ENCODE measurements around the gene MEIS1. TPM values are rescaled to one million over a fixed set of nuclear protein-coding genes. Genes with fewer than 3 reads are reported as not detected.

Gene MEIS1
- total RNA-seq, 1 experiment from 2014 or later, result 11.5 TPM

DNA sequence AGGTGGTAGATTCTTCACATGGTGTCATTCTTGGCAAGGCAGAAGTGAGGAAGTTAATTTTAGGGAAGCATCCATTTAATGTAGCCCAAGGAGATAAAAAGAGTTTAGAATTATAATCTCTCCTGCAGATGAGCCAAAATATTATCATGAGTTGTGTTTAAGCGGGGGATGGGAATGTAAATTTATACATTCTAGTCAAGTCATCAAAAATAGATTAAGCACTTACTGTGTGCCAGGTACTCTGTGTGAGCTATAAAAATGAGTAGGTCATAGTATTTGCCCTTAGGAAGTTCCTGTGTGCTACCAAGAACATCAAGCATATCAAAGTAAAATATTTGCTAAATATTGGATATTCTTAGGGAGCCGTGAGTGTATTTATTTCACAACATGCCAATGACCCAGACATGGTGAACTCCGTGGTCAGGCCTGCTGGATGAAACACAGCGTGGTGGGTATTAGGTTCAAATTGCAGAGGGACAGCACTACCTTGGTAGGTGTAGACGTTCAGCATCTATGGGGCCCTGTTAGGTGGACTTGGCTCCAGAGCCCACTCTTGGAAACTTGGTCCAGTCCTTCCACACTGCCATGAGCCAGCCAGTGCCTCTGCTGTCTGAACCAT, 37.4 kb downstream of the MEIS1 start:
- Mint-ChIP-seq H3K4me3 (ENCODE audit: low read depth, unreplicated experiment) (no peak overlapping the region), H3K27ac (ENCODE audit: unreplicated experiment) (no peak overlapping the region), H3K36me3 (ENCODE audit: insufficient read depth, unreplicated experiment) (no peaks in the 10 kb centered on the region), H3K27me3 (ENCODE audit: unreplicated experiment) (no peaks in the 10 kb centered on the region), H3K9me3 (ENCODE audit: low read depth, unreplicated experiment) (no peaks in the 10 kb centered on the region), H3K4me1 (ENCODE audit: low read depth, unreplicated experiment) (peaks cover 9% of the 10 kb centered on the region)
- BruUV-seq (replicated peaks), result no TSS peak
- CTCF ChIA-PET, result no interaction called here
- DNase-seq, result no peak
- TF ChIP-seq, protein P1, sequence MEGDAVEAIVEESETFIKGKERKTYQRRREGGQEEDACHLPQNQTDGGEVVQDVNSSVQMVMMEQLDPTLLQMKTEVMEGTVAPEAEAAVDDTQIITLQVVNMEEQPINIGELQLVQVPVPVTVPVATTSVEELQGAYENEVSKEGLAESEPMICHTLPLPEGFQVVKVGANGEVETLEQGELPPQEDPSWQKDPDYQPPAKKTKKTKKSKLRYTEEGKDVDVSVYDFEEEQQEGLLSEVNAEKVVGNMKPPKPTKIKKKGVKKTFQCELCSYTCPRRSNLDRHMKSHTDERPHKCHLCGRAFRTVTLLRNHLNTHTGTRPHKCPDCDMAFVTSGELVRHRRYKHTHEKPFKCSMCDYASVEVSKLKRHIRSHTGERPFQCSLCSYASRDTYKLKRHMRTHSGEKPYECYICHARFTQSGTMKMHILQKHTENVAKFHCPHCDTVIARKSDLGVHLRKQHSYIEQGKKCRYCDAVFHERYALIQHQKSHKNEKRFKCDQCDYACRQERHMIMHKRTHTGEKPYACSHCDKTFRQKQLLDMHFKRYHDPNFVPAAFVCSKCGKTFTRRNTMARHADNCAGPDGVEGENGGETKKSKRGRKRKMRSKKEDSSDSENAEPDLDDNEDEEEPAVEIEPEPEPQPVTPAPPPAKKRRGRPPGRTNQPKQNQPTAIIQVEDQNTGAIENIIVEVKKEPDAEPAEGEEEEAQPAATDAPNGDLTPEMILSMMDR (IDR thresholded peaks at IDR 0.05; ENCODE audit: unreplicated experiment), result no peak
- intact Hi-C loops (cut with micrococcal nuclease; ENCODE audit: unreplicated experiment), result no loop called here

DNA sequence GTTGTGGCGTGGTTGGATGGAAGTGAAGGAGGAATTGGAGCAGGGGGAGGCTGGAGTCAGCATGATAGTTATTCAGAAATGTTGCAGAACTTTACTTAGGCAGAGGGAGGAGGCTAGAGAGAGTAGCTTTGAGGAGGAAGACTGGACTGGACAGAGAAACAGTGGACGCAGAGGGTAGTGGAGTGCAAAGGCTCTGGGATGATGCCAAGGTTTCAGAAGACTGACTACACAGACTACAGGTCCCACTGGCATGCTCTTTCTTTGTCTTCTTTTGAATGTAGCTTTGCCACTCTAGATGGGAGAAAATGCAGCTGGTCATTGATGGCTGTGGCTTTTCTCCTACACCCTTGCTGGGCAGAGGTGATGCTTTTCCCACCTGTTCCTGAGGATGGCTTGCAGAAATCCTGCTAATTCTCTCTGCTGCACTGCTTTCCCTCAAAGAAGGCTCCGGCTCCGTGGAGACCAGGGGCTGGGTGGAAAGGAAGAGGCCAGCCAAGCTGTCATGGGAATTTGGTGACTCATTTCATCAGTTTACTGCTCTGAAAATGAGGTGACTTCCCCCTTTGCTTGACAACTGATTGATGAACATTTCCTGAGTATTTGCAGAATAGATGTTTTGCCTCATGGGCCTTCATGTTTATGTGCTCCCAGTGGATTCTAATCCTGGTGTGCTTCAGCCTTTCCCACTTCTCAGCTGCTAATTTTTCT, 42.4 kb downstream of the MEIS1 start:
- CTCF ChIA-PET, result no interaction called here
- intact Hi-C loops (cut with micrococcal nuclease; ENCODE audit: unreplicated experiment), result no loop called here
- BruUV-seq (replicated peaks), result no TSS peak
- Mint-ChIP-seq H3K27ac (ENCODE audit: unreplicated experiment) (no peak overlapping the region), H3K36me3 (ENCODE audit: insufficient read depth, unreplicated experiment) (no peaks in the 10 kb centered on the region), H3K27me3 (ENCODE audit: unreplicated experiment) (no peaks in the 10 kb centered on the region), H3K4me3 (ENCODE audit: low read depth, unreplicated experiment) (no peak overlapping the region), H3K4me1 (ENCODE audit: low read depth, unreplicated experiment) (no peaks in the 10 kb centered on the region), H3K9me3 (ENCODE audit: low read depth, unreplicated experiment) (no peaks in the 10 kb centered on the region)
- TF ChIP-seq, protein P1 (IDR thresholded peaks at IDR 0.05; ENCODE audit: unreplicated experiment), result no peak
- DNase-seq, result no peak

DNA sequence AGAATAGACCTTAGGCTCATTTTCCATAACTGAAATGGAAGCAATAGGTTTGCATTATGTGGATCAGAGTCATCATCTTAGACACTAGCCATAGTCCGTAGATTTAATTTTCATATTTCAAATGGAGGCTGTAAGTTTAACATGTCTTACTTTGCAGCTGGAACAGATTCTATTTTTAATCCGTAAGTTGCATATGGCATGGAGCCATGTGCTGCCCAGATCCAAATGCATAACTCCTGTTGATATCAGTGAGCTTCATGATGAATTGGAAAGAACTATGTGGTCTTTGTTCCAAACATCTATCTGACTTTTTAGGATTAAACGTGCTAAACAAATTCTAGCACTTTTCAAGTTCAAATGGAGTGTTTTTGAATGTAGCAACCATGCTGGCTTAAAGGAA, 43.4 kb downstream of the MEIS1 start:
- Mint-ChIP-seq H3K27me3 (ENCODE audit: unreplicated experiment) (no peaks in the 10 kb centered on the region), H3K36me3 (ENCODE audit: insufficient read depth, unreplicated experiment) (no peaks in the 10 kb centered on the region), H3K4me3 (ENCODE audit: low read depth, unreplicated experiment) (no peak overlapping the region), H3K9me3 (ENCODE audit: low read depth, unreplicated experiment) (no peaks in the 10 kb centered on the region), H3K4me1 (ENCODE audit: low read depth, unreplicated experiment) (no peaks in the 10 kb centered on the region), H3K27ac (ENCODE audit: unreplicated experiment) (no peak overlapping the region)
- BruUV-seq (replicated peaks), result no TSS peak
- CTCF ChIA-PET, result no interaction called here
- TF ChIP-seq, protein P1 (IDR thresholded peaks at IDR 0.05; ENCODE audit: unreplicated experiment), result no peak
- intact Hi-C loops (cut with micrococcal nuclease; ENCODE audit: unreplicated experiment), result no loop called here
- no peak for DNase-seq

DNA sequence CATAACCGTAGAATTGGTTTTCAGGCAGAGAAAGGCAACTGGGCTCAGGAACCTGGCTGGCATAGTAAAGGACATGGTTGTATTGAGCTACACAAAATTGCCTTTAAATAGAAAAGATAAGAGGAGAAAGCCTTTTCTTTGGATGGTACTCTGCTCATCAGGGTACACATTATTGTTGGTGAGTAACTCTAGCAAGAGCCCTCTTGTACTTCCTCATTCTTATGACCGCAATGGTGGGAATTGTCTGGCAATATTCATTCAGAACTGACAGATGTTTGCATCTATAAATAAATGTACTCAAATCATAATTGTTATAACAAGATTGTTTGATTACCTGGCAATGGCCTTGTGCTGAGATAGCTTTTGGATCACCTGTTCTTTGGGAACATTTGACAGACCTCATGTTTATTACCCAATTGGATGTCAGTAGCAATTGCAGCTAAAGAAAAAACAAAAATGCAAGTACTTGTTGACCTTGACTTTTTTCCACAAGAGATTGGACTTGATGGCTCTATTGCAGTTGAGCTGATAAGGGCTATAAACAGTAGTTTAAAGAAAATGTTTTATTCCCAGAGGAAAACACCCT, 43.9 kb downstream of the MEIS1 start:
- intact Hi-C loops (cut with micrococcal nuclease; ENCODE audit: unreplicated experiment), result no loop called here
- DNase-seq, result no peak
- no peaks in the 10 kb centered on the region for H3K9me3 Mint-ChIP-seq (ENCODE audit: low read depth, unreplicated experiment)
- H3K4me1 Mint-ChIP-seq (ENCODE audit: low read depth, unreplicated experiment), result no peaks in the 10 kb centered on the region
- CTCF ChIA-PET, result interaction anchor here (1.0 kb wide), 1 partner anchor 44 kb away, joined by 9 read pairs; the partner anchor contains the start of gene MEIS1
- H3K27me3 Mint-ChIP-seq (ENCODE audit: unreplicated experiment), result no peaks in the 10 kb centered on the region
- no TSS peak for BruUV-seq (replicated peaks)
- TF ChIP-seq, protein P1 (IDR thresholded peaks at IDR 0.05; ENCODE audit: unreplicated experiment), result no peak
- H3K27ac Mint-ChIP-seq (ENCODE audit: unreplicated experiment), result no peak overlapping the region
- no peaks in the 10 kb centered on the region for H3K36me3 Mint-ChIP-seq (ENCODE audit: insufficient read depth, unreplicated experiment)
- no peak overlapping the region for H3K4me3 Mint-ChIP-seq (ENCODE audit: low read depth, unreplicated experiment)

Data from Calu3 (cell line).